ENCODE results near the gene C1R.

The C1R gene

GRCh38 chr12:7092229-7092985, at the start of gene C1R:
C1R (minus strand) TSS chr12:7092445; CDS start chr12:7092388, 57 bp downstream.
- DNase-seq: peak; percentile 73

- no peak for DNase-seq
Measured at GRCh38 chr12:7141351-7142005, 49.2 kb upstream of the C1R start.

DNA sequence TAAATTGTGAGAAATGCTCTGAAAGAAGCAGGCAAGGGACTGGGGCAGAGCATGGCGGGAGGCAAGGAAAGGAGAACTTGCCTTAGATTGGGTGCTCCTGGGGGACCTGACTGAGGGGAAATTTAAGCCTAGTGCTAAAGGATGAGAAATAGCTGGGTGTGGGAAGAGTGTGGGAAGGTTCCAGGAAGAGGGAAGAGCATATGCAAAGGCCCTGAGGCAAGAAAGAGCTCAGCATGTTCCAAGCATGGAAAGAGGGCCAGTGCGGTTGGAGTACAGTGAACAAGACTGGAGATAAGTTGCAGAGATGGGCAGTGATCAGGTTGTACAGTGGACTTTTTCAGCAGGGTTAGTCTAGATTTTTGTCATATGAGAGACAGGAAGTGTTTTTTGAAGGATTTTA, 47.0 kb upstream of the C1R start:
- no peak for DNase-seq

- no peak for DNase-seq
Measured at GRCh38 chr12:7137908-7138307, 45.7 kb upstream of the C1R start.

DNA sequence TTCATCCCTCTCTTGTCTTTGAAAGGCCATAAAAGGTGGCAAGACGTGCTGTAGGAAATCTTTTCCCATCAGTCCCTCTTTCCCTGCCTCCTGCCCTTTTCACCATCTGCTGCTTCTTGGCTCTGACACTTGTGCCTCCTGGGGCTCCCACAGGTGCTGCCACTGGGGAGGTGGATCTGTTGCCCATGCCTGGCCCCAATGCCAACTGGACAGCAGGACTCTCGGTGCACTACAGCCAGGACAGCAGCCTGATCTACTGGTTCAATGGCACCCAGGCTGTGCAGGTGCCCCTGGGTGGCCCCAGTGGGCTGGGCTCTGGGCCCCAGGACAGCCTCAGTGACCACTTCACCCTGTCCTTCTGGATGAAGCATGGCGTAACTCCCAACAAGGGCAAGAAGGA, 44.4 kb upstream of the C1R start:
- no peak for DNase-seq

DNA sequence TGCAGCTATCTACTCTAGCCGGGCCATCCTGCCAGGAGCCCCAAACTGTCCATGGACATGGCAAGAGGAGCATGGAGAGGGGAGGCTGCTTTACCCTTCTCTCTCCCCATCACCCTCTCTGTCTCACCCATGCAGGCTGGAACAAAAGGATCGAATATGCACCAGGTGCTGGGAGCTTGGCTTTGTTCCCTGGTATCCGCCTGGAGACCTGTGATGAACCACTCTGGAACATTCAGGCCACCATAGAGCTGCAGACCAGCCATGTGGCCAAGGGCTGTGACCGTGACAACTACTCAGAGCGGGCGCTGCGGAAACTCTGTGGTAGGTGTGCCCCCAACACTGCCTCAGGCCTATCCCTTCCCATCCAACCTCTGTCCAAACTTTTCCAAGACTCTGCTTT, 43.8 kb upstream of the C1R start:
- DNase-seq: no peak

- no peak for DNase-seq
Measured at GRCh38 chr12:7134396-7135166, 42.3 kb upstream of the C1R start.

- DNase-seq: peak; percentile 18
Measured at GRCh38 chr12:7131502-7131866, 39.2 kb upstream of the C1R start.

GRCh38 chr12:7130701-7131501, 38.7 kb upstream of the C1R start:
- DNase-seq: peak; percentile 44

DNA sequence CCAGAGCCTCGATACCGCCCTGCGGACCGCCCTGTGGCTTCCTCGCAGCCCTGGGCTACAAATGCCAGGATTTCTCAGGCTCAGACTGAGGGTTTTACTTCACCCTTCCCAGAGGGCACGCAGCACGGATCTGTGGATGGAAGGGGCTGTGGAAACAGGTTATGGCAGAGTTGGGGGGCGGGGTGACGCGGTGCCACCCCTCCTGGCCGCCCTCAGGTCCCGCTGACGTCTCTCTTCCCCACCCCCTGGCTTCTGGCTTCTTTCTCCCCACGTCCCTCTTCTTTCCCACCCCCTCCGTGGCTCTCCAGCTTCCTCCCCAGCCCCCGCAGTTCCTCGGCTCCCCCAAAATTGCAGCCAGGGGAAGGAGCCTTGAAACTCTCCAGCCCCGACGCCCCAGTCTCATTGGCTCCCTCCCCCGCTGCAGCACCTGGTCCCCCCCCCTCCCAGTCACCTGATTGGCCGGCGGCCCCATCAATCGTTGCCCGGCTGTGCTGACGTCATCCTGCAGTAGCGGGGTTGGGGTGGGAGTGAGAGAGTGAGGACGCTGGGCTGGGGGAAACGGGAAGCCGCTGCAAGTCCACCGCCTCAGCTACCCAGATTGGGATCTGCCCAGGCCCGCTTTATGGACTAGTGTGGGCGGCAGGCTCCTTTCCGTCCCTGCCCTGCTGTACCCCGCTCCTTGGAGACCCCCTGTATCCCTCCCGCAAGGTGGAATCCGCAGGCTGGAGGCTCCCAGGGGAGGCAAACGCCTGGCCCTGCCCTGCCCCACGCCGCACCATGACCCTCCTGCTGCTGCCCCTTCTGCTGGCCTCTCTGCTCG, 37.8 kb upstream of the C1R start, which contains the start of gene CLSTN3:
TSS of gene CLSTN3 (plus strand) at position 500 of the 820 bp plus-strand sequence. CDS start at position 778, 278 bp downstream.
- DNase-seq: peak; percentile 82

DNA sequence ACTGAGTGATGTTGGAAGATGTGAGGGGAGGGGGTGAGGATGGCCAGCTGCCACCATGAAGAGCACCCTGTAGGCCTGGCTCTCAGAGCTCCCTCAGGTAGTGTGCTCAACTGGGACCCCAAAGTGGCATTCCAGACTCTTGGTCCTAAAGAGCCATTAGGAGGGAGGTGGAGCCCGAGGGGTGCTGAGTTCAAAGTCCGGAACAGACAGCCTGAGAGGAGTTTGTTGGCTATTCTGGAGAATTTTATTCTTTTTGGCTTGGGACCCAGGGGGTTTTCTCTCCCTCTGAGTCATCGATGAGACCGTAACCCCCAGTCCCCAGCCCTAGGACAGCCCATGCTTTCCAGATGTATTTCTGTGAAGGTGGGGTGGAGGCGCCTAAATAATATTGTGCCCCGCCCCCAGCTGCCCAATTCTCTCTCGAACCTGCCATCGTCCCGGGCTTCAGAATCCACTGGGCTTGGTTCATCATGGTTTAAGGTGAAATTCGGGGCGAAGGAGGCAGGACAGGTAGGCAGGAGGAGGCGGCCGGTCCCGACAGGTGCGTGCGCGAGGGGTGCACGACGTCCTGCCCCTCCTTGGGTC, 37.1 kb upstream of the C1R start:
- DNase-seq: no peak

- DNase-seq: no peak
Measured at GRCh38 chr12:7128681-7129286, 36.5 kb upstream of the C1R start, which contains the start of gene RBP5. RBP5 (minus strand) TSS chr12:7128889; CDS start chr12:7128775, 114 bp downstream.

GRCh38 chr12:7127916-7128626, 35.8 kb upstream of the C1R start:
- no peak for DNase-seq

- DNase-seq: no peak
Measured at GRCh38 chr12:7125632-7126227, 33.5 kb upstream of the C1R start.

DNA sequence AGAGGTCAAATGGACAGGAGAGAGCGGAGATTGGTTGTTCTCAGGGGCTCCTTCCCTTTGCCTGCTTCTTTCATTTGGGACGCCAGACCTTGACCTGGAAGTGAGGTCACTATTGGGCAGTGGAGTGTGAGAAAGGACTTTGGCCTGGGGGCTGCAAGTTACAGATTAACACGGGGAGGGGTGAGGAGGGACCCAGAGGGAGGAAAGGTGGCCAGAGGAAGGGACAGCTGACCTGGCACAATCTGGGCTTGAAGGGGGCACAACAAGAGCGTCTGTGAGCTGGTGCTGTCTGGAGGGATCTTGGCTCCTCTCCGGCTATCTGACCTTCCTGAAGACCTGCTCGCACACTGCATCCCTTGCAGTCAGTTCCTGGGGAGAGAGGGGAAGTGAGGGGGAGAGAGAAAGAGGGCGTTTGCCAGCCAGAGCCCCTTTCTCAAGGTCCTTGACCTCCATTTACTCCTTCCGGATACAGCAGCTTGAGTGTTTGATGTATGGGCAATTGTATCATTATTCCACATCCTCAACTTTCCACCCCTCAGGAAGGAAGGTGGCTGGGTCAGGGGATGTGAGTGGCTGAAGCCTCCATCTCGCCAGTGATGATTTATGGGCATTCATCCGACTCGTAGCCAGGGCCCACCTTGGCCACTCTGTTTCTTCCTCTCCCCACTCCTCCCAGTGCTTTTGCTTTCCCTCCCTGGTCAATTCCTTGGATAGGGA, 31.7 kb upstream of the C1R start:
- DNase-seq: no peak

- no peak for DNase-seq
Measured at GRCh38 chr12:7122811-7123769, 30.8 kb upstream of the C1R start.

DNA sequence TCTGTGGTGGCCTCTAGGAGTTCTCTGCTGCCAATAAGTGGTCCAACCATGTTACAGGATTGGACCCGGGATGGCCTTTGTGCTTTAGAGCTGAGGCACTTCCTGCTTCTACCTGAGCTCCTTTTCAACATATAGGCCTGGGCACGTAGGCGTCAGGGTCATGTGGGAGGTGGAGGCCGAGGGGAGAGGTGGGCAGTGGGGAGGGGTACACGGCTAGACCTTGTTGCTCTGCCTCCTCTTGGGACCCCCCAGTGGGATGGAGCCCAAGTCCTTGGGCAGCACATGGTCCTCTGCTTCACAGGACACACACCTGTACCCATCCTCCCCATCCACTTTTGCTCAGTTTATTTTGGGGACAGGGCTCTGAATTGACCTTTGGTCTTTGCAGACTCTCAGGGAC, 29.1 kb upstream of the C1R start:
- DNase-seq: no peak

DNA sequence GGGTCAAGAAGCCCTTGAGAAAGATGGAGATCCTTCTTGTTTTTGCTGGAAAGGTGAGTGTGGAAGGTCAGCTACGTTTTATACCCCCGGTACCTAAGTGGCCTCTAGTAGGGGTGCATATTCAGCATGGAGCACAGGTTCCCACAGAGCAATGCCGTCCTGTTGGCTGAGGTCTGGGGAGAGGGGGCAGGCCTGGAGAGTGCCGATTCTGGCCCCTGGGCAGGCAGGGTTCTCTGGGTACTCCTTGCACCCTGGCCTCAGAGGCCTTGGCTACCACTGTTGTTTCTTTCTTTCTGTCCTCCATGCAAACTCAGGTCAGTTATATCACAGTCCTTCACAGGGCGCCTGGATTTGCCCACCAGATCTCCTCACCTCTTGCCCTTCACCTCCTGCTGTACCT, 27.9 kb upstream of the C1R start:
- no peak for DNase-seq
